HFF-Myc (cell line): Measurements from ENCODE around the gene TMEM170B.

Experiments used
- DNase-seq: peaks from one replicate; pipeline ENCODE4 v3.0.0-alpha.2; 2011; ENCODE audit warnings: low read depth; ENCODE audit errors: extremely low read depth
- H3K4me3 ChIP-seq: replicated peaks from 2 replicates; pipeline ENCODE4 v1.5.1; 2011; ENCODE audit warnings: low read depth, mild to moderate bottlenecking, control low read depth, low read length
- TF ChIP-seq, protein P1 (sequence below): IDR thresholded peaks from 2 replicates; pipeline ENCODE4 v1.5.1; 2012; ENCODE audit warnings: mild to moderate bottlenecking, low read depth, low read length, control low read depth; ENCODE audit errors: missing control alignments

TMEM170B gene

GRCh38 chr6:11593096-11593495 is 55.5 kb downstream of the TMEM170B start:
- no peak for DNase-seq
- TF ChIP-seq, protein P1, sequence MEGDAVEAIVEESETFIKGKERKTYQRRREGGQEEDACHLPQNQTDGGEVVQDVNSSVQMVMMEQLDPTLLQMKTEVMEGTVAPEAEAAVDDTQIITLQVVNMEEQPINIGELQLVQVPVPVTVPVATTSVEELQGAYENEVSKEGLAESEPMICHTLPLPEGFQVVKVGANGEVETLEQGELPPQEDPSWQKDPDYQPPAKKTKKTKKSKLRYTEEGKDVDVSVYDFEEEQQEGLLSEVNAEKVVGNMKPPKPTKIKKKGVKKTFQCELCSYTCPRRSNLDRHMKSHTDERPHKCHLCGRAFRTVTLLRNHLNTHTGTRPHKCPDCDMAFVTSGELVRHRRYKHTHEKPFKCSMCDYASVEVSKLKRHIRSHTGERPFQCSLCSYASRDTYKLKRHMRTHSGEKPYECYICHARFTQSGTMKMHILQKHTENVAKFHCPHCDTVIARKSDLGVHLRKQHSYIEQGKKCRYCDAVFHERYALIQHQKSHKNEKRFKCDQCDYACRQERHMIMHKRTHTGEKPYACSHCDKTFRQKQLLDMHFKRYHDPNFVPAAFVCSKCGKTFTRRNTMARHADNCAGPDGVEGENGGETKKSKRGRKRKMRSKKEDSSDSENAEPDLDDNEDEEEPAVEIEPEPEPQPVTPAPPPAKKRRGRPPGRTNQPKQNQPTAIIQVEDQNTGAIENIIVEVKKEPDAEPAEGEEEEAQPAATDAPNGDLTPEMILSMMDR, result no peak
- H3K4me3 ChIP-seq, result no peak overlapping the region

- TF ChIP-seq, protein P1, result no peak
- no peak for DNase-seq
- H3K4me3 ChIP-seq, result no peak overlapping the region
Observed at GRCh38 chr6:11595903-11596302, 58.4 kb downstream of the TMEM170B start.

GRCh38 chr6:11596640-11597237 is 59.2 kb downstream of the TMEM170B start:
- no peak overlapping the region for H3K4me3 ChIP-seq
- TF ChIP-seq, protein P1, result no peak
- no peak for DNase-seq

- H3K4me3 ChIP-seq, result no peak overlapping the region
- no peak for DNase-seq
- TF ChIP-seq, protein P1, result no peak
Observed at GRCh38 chr6:11598687-11599086, 61.1 kb downstream of the TMEM170B start.

GRCh38 chr6:11600251-11600650 is 62.7 kb downstream of the TMEM170B start:
- TF ChIP-seq, protein P1, result no peak
- H3K4me3 ChIP-seq, result no peak overlapping the region
- DNase-seq, result no peak

DNA sequence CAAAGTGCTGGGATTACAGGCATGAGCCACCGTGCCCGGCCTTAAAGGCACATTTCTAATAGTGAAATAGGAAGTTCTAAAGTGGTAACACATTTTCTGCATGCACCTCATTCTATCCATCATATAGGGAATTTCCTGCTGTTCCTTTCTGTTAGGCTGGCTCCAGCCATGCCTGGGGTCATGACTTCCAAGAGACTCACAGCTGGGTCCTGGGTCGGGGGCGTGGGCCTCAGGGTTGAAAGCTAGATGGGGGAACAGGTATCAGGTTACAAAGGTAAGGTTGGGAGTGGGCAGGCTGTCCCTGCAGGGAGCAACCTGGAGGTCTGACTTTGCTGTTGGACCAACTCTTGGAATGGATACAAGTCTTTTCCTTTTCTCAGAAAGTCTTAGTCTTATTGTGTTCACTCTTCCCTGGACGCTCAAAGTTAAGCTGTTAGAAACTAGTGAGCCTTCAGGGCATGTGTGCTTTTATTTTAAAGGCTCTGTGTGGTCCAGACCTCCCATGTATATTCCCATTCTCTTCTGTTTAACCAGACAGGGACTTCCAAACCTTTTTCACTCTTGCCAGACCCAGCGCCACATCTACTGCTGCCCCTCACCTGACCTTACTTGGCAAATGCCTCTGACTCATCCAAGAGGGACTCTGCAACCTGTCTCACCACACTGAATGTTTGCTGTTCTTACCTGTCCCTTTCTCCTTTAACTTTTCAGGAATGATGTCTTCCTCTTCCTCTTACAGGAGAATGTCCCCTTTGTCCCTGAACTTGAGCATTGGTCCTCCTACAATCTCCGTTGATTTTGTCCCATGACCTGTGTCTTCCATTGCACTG is 64.4 kb downstream of the TMEM170B start:
- no peak for DNase-seq
- TF ChIP-seq, protein P1, result no peak
- H3K4me3 ChIP-seq, result no peak overlapping the region

DNA sequence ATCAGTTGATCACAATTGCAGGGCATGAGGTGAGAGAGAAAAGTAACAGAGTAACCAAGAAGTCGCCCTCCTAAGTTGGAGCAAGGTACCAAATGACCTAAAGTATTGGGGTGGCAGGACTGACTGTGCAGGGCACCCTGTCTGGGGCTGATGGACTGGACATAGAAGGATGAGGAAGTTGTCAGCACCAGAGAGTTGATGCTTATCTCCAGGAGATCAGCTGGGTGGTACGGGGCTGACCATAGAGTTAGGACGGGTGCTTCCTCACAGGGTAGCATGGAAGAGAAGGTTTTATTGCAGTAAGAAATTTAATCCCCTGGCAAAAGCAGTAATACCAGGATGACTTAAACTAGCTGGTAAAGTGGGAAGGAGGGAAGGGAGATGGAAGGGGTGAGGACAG is 66.7 kb downstream of the TMEM170B start:
- TF ChIP-seq, protein P1, result no peak
- no peak for DNase-seq
- H3K4me3 ChIP-seq, result no peak overlapping the region
